Panc1 (cell line): Measurements from ENCODE around the gene TESMIN.

Experiments used
- POLR2AphosphoS5 ChIP-seq: IDR thresholded peaks from 2 replicates; pipeline ENCODE4 v1.6.1; 2012; ENCODE audit warnings: mild to moderate bottlenecking, low read depth, low read length, moderate library complexity
- REST ChIP-seq, 2 experiments: IDR thresholded peaks; 2 replicates each; pipeline ENCODE4 v1.6.1; 2011 to 2012; ENCODE audit warnings: low read depth in 2 of 2, control low read depth in 1 of 2, low read length in 1 of 2, mild to moderate bottlenecking in 1 of 2, moderate library complexity in 1 of 2; ENCODE audit not compliant: insufficient read depth in 1 of 2
- SIN3A ChIP-seq: IDR thresholded peaks from 2 replicates; pipeline ENCODE4 v1.6.1; 2012; ENCODE audit warnings: low read depth, mild to moderate bottlenecking, low read length, moderate library complexity, borderline replicate concordance; ENCODE audit not compliant: insufficient read depth
- TCF7L2 ChIP-seq: IDR thresholded peaks from 2 replicates; pipeline ENCODE4 v1.6.1; 2011; ENCODE audit warnings: mild to moderate bottlenecking, low read depth, low read length, inconsistent platforms
- TF ChIP-seq, protein P1 (sequence below): fragments of 450-650 bp; IDR thresholded peaks from 2 replicates; pipeline ENCODE4 v1.5.1; 2017; ENCODE audit warnings: mild to moderate bottlenecking

DNA sequence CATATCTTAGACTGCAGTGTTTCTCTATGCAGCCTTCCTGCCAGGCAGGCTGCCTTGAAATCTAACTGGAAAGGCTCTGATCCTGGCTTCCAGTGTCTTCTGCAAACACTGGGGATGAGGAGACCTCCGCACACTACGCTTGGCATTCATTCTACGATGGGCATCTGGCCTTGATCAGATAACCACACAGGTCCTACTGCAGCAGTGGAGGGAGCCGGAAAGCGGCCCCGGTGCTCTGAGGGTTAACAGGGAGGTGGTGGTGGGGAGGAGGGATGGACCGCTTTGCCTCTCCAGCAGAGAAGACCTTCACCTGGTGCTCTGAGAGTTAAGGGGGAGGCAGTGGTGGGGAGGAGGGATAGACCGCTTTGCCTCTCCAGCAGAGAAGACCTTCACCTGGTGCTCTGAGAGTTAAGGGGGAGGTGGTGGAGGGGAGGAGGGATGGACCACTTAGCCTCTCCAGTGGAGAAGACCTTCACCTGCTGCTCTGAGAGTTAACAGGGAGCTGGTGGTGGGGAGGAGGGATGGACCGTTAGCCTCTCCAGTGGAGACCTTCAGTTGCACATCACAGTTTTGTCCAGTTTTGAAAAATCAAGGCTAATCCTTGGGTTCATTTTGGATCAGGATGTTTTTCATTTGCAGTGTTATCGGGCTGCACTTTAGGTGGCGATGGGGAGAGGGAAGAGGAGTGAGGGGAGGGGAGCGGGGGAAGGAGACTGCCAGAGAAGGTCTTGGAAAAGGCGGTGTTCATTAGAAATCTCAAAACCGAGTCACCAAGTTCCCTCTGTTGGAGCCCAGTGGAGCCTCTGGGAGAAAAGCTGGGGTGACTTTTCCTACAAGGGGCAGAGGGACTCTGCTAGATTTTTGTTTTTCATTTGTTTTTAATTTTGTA is 61.3 kb downstream of the TESMIN start:
- TF ChIP-seq, protein P1, sequence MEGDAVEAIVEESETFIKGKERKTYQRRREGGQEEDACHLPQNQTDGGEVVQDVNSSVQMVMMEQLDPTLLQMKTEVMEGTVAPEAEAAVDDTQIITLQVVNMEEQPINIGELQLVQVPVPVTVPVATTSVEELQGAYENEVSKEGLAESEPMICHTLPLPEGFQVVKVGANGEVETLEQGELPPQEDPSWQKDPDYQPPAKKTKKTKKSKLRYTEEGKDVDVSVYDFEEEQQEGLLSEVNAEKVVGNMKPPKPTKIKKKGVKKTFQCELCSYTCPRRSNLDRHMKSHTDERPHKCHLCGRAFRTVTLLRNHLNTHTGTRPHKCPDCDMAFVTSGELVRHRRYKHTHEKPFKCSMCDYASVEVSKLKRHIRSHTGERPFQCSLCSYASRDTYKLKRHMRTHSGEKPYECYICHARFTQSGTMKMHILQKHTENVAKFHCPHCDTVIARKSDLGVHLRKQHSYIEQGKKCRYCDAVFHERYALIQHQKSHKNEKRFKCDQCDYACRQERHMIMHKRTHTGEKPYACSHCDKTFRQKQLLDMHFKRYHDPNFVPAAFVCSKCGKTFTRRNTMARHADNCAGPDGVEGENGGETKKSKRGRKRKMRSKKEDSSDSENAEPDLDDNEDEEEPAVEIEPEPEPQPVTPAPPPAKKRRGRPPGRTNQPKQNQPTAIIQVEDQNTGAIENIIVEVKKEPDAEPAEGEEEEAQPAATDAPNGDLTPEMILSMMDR = no peak
- no peak for TF ChIP-seq TCF7L2
- no peak for TF ChIP-seq REST (IDR thresholded peaks at IDR 0.05; ENCODE audit: insufficient read depth in 1 of 2, low read depth in 2 of 2, low read length in 1 of 2)
- no peak for TF ChIP-seq POLR2AphosphoS5
- TF ChIP-seq SIN3A = no peak
